MM.1S (cell line): ENCODE results near the gene MS4A12.
"Not testable (repeated sequence)": the region's sequence is repeated elsewhere in the genome, so short reads cannot be mapped to it uniquely, and the experiment has no call there.

Experiments
- DNase-seq: peaks from one replicate; pipeline ENCODE4 v3.0.0-alpha.2; 2015
- H2AFZ ChIP-seq: fragments of 300-600 bp; sonication (generic); 2 replicates; pipeline ENCODE4 v1.6.0; 2016; ENCODE audit warnings: antibody characterized with exemption, low read length
- H3F3A ChIP-seq: fragments of 300-600 bp; sonication (generic); 2 replicates; pipeline ENCODE4 v1.6.1; 2016; ENCODE audit warnings: mild to moderate bottlenecking, antibody characterized with exemption, low read length, moderate library complexity, mixed read lengths; ENCODE audit not compliant: insufficient read depth
- H3K27ac ChIP-seq: fragments of 300-600 bp; sonication (generic); 2 replicates; pipeline ENCODE4 v1.5.1; 2016; ENCODE audit warnings: mild to moderate bottlenecking, low read length
- H3K27me3 ChIP-seq: fragments of 300-600 bp; sonication (generic); replicated peaks from 2 replicates; pipeline ENCODE4 v1.6.0; 2016; ENCODE audit warnings: low read length; ENCODE audit not compliant: insufficient read depth
- H3K36me3 ChIP-seq: fragments of 300-600 bp; sonication (generic); replicated peaks from 2 replicates; pipeline ENCODE4 v1.6.1; 2016; ENCODE audit warnings: mild to moderate bottlenecking, low read length, mixed read lengths; ENCODE audit not compliant: insufficient read depth
- H3K4me1 ChIP-seq: fragments of 300-600 bp; sonication (generic); 2 replicates; pipeline ENCODE4 v1.6.1; 2016; ENCODE audit warnings: low read length, mixed read lengths
- H3K4me2 ChIP-seq: fragments of 300-600 bp; sonication (generic); 2 replicates; pipeline ENCODE4 v1.6.0; 2016; ENCODE audit warnings: low read depth, low read length
- H3K4me3 ChIP-seq: fragments of 300-600 bp; sonication (generic); 2 replicates; pipeline ENCODE4 v1.5.1; 2016; ENCODE audit warnings: low read length, mixed read lengths
- H3K79me2 ChIP-seq: fragments of 300-600 bp; sonication (generic); 2 replicates; pipeline ENCODE4 v1.6.1; 2016; ENCODE audit warnings: mixed run types, low read length, mixed read lengths
- H3K9ac ChIP-seq: fragments of 300-600 bp; sonication (generic); 2 replicates; pipeline ENCODE4 v1.6.1; 2016; ENCODE audit warnings: low read length, mixed read lengths
- H3K9me2 ChIP-seq: fragments of 300-600 bp; sonication (generic); replicated peaks from 2 replicates; pipeline ENCODE4 v1.6.1; 2016; ENCODE audit warnings: mild to moderate bottlenecking, low read length, mixed read lengths; ENCODE audit not compliant: insufficient read depth
- H3K9me3 ChIP-seq: fragments of 300-600 bp; sonication (generic); replicated peaks from 2 replicates; pipeline ENCODE4 v1.6.1; 2016; ENCODE audit warnings: mild to moderate bottlenecking, low read length, mixed read lengths; ENCODE audit not compliant: insufficient read depth
- H4K20me1 ChIP-seq: fragments of 300-600 bp; sonication (generic); 2 replicates; pipeline ENCODE4 v1.6.1; 2016; ENCODE audit warnings: mild to moderate bottlenecking, low read length, moderate library complexity, mixed read lengths; ENCODE audit not compliant: insufficient read depth
- CTCF ChIP-seq: fragments of 300-600 bp; sonication (generic); IDR thresholded peaks from 2 replicates; pipeline ENCODE4 v1.5.1; 2016; ENCODE audit warnings: antibody characterized with exemption, low read length, mixed read lengths
- EZH2 ChIP-seq: fragments of 300-600 bp; sonication (generic); optimal IDR thresholded peaks from 2 replicates; pipeline ENCODE3; 2017; ENCODE audit warnings: low read depth, mild to moderate bottlenecking, antibody characterized with exemption, low read length, mixed read lengths
- EZH2phosphoT487 ChIP-seq: fragments of 300-600 bp; sonication (generic); IDR thresholded peaks from 2 replicates; pipeline ENCODE4 v1.6.1; 2018; ENCODE audit warnings: antibody characterized with exemption, low read length

Gene MS4A12, protein sequence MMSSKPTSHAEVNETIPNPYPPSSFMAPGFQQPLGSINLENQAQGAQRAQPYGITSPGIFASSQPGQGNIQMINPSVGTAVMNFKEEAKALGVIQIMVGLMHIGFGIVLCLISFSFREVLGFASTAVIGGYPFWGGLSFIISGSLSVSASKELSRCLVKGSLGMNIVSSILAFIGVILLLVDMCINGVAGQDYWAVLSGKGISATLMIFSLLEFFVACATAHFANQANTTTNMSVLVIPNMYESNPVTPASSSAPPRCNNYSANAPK

DNA sequence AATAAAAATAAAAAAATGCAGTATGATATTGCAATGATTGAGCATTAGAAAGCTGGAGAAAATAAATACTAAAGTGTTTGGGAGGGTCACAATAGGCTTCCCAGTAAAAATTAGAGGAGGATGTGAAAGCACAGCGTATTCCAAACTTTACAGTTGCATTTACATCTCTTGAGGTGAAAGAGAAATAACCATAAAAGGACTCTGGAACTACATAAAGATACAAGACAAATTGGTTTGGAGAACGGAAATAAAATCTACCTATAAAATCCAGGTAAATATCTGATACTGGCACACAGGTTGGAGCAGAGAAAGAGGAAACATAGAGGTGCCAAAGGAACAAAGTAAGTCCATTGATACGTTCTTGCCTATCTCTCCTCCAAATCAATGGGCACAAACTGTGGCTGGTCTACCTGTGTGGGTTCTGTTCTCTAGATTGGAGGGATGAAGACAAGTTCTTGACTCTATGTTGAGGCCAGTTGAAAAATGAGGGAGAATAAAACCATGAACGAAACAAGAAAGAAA lies at the start of gene MS4A12:
Gene MS4A12, plus strand, starts transcription at position 291 of the 522 bp plus-strand sequence. CDS start 4,541 bp downstream, outside the sequence.
- DNase-seq, result no peak
- H3K4me1 ChIP-seq, result peaks cover 10% of the 10 kb centered on the region
- no peaks in the 10 kb centered on the region for H3K27me3 ChIP-seq
- no peak within 1 kb of the TSS for H3K27ac ChIP-seq
- H3K36me3 ChIP-seq, result no peaks in the 10 kb centered on the region
- H3F3A ChIP-seq, result no peaks in the 10 kb centered on the region; the same call in 1 of the 2 replicates
- no peak within 1 kb of the TSS for H3K4me3 ChIP-seq
- H3K9me3 ChIP-seq, result no peaks in the 10 kb centered on the region
- no peaks in the 10 kb centered on the region for H3K79me2 ChIP-seq
- TF ChIP-seq CTCF (no peak), EZH2phosphoT487 (no peak), EZH2 (no peak)
- no peak within 1 kb of the TSS for H3K4me2 ChIP-seq
- H3K9ac ChIP-seq, result no peak within 1 kb of the TSS
- no peaks in the 10 kb centered on the region for H4K20me1 ChIP-seq
- no peaks in the 10 kb centered on the region for H3K9me2 ChIP-seq
- no peak within 1 kb of the TSS for H2AFZ ChIP-seq

- no peaks in the 10 kb centered on the region for H3K9me2 ChIP-seq
- H3K9me3 ChIP-seq, result no peaks in the 10 kb centered on the region
- peak overlapping the region; percentile 33 for H3K4me3 ChIP-seq
Measured at GRCh38 chr11:60447070-60447469, 45.5 kb upstream of the MS4A12 start.

DNA sequence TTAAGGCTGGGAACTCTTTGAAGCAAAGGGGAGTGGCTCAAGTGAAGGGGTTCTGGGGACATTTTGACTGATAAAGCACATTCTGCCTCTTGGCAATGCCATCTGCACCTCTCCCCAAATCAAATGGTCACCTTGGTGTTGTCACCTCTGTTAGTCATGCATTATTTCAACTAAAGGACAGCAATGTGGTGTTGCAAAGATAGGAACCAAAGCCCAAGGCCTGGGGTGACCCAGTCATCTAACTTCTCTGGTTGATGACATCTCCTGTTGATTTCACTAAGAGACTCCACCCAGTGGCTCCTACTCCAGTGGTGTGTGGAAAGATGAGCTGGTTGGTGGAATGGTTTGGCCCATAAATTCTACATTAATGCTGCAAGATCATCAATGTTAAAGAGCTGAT lies 44.7 kb upstream of the MS4A12 start:
- H3K4me3 ChIP-seq, result no peak overlapping the region
- H4K20me1 ChIP-seq, result no peaks in the 10 kb centered on the region
- H3K27ac ChIP-seq, result no peak overlapping the region
- no peaks in the 10 kb centered on the region for H3K36me3 ChIP-seq
- no peak for TF ChIP-seq EZH2phosphoT487
- no peak for TF ChIP-seq CTCF
- TF ChIP-seq EZH2, result no peak
- no peaks in the 10 kb centered on the region for H3F3A ChIP-seq
- H3K27me3 ChIP-seq, result no peaks in the 10 kb centered on the region
- H3K4me1 ChIP-seq, result peaks cover 9% of the 10 kb centered on the region
- H3K9ac ChIP-seq, result no peak overlapping the region
- H3K4me2 ChIP-seq, result no peak overlapping the region
- H2AFZ ChIP-seq, result no peak overlapping the region
- H3K9me3 ChIP-seq, result no peaks in the 10 kb centered on the region
- DNase-seq, result no peak
- H3K79me2 ChIP-seq, result no peaks in the 10 kb centered on the region
- no peaks in the 10 kb centered on the region for H3K9me2 ChIP-seq

More at GRCh38 chr11:60447070-60447469, 45.5 kb upstream of the MS4A12 start:
- no peak overlapping the region; the same call in 1 of the 2 replicates for H3K9ac ChIP-seq
- no peaks in the 10 kb centered on the region for H3K36me3 ChIP-seq
- no peak for DNase-seq
- H3F3A ChIP-seq, result no peaks in the 10 kb centered on the region
- H3K79me2 ChIP-seq, result no peaks in the 10 kb centered on the region
- H3K4me2 ChIP-seq, result peak overlapping the region; percentile 38; the same call in 1 of the 2 replicates
- peak overlapping the region; percentile 13; the same call in 1 of the 2 replicates for H2AFZ ChIP-seq
- peaks cover 9% of the 10 kb centered on the region for H3K4me1 ChIP-seq
- no peak for TF ChIP-seq EZH2
- no peak for TF ChIP-seq CTCF
- TF ChIP-seq EZH2phosphoT487, result no peak
- H3K27ac ChIP-seq, result no peak overlapping the region
- H3K27me3 ChIP-seq, result no peaks in the 10 kb centered on the region
- no peaks in the 10 kb centered on the region for H4K20me1 ChIP-seq

- H3K27me3 ChIP-seq, H3K27ac ChIP-seq, H2AFZ ChIP-seq, H3K36me3 ChIP-seq, H3K4me1 ChIP-seq, DNase-seq, H3K9me3 ChIP-seq, H3K4me3 ChIP-seq, H3K79me2 ChIP-seq, H4K20me1 ChIP-seq, H3F3A ChIP-seq, H3K4me2 ChIP-seq, H3K9ac ChIP-seq, H3K9me2 ChIP-seq: not testable (repeated sequence)
Measured at GRCh38 chr11:60451185-60451584, 41.4 kb upstream of the MS4A12 start.
